Liver (tissue), 3 donors: Measurements from ENCODE around the gene CRACDL.

ENCODE experiments used
- FOXA1 ChIP-seq: IDR thresholded peaks from 2 replicates; pipeline ENCODE4 v1.6.1; 2016; ENCODE audit warnings: antibody characterized with exemption
- GABPA ChIP-seq, 2 donors: IDR thresholded peaks in 1 of 2; conservative IDR thresholded peaks in 1 of 2; 2 replicates each; pipeline ENCODE4 v1.6.1; 2016; ENCODE audit warnings: antibody characterized with exemption in 2 of 2, mild to moderate bottlenecking in 1 of 2, moderate library complexity in 1 of 2
- HNF4G ChIP-seq: IDR thresholded peaks from 2 replicates; pipeline ENCODE4 v1.6.1; 2016; ENCODE audit warnings: antibody characterized with exemption
- JUND ChIP-seq, 2 donors: IDR thresholded peaks; 2 replicates each; pipeline ENCODE4 v1.6.1; 2016; ENCODE audit warnings: antibody characterized with exemption in 2 of 2
- NR2F2 ChIP-seq: IDR thresholded peaks from 2 replicates; pipeline ENCODE4 v1.6.1; 2016; ENCODE audit warnings: antibody characterized with exemption
- RAD21 ChIP-seq, 2 donors: IDR thresholded peaks; 2 replicates each; pipeline ENCODE4 v1.6.1; 2016; ENCODE audit warnings: antibody characterized with exemption in 2 of 2, mild to moderate bottlenecking in 2 of 2
- RXRA ChIP-seq, 2 donors: IDR thresholded peaks; 2 replicates each; pipeline ENCODE4 v1.6.1; 2017 to 2018; ENCODE audit warnings: antibody characterized with exemption in 2 of 2, mild to moderate bottlenecking in 1 of 2
- SP1 ChIP-seq: IDR thresholded peaks from 2 replicates; pipeline ENCODE4 v1.6.1; 2018; ENCODE audit warnings: antibody characterized with exemption, mild to moderate bottlenecking
- TAF1 ChIP-seq: conservative IDR thresholded peaks from 2 replicates; pipeline ENCODE4 v1.6.1; 2016; ENCODE audit warnings: antibody characterized with exemption, mild to moderate bottlenecking
- YY1 ChIP-seq: IDR thresholded peaks from 2 replicates; pipeline ENCODE4 v1.6.1; 2016; ENCODE audit warnings: antibody characterized with exemption, mild to moderate bottlenecking
- TF ChIP-seq, protein P1 (sequence below): fragments of 150-350 bp; IDR thresholded peaks from 2 replicates; pipeline ENCODE4 v1.5.1; 2017; ENCODE audit warnings: improper control_type of control experiment, low read depth, low read length; ENCODE audit not compliant: missing input control
- TF ChIP-seq, protein P2 (sequence below): IDR thresholded peaks from 2 replicates; pipeline ENCODE4 v1.6.1; 2016; ENCODE audit warnings: antibody characterized with exemption
- TF ChIP-seq, protein P3 (sequence below): IDR thresholded peaks from 2 replicates; pipeline ENCODE4 v1.6.1; 2016; ENCODE audit warnings: antibody characterized with exemption
- TF ChIP-seq, protein P4 (sequence below): IDR thresholded peaks from 2 replicates; pipeline ENCODE4 v1.6.1; 2016; ENCODE audit warnings: antibody characterized with exemption, mild to moderate bottlenecking
- donor health status: healthy.
- donor health status: healthy.

DNA sequence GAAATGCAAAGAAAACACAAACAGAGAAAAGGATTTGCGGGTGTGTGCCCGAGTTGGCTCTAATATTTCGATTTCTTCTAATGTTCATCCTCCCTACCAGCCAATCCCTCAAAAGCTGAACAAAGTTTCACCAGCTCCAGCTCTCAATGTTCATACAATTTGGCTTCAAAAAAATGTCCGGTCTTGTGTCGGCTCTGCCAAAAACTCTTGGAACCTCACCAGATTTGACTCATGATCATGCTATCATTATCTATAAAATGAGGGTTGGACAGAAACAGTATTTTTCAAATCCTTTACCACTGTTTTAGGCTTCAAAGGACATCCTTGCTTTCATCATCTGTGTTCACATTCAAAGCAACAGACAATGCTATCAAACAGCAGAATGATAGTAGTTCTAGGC lies 88.2 kb downstream of the CRACDL start:
- TF ChIP-seq, protein P1, sequence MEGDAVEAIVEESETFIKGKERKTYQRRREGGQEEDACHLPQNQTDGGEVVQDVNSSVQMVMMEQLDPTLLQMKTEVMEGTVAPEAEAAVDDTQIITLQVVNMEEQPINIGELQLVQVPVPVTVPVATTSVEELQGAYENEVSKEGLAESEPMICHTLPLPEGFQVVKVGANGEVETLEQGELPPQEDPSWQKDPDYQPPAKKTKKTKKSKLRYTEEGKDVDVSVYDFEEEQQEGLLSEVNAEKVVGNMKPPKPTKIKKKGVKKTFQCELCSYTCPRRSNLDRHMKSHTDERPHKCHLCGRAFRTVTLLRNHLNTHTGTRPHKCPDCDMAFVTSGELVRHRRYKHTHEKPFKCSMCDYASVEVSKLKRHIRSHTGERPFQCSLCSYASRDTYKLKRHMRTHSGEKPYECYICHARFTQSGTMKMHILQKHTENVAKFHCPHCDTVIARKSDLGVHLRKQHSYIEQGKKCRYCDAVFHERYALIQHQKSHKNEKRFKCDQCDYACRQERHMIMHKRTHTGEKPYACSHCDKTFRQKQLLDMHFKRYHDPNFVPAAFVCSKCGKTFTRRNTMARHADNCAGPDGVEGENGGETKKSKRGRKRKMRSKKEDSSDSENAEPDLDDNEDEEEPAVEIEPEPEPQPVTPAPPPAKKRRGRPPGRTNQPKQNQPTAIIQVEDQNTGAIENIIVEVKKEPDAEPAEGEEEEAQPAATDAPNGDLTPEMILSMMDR = no peak
- TF ChIP-seq RAD21 (IDR thresholded peaks at IDR 0.05) = no peak
- no peak for TF ChIP-seq GABPA (IDR thresholded peaks at IDR 0.05 in 1 of 2, conservative IDR thresholded peaks at IDR 0.05 in 1 of 2)
- TF ChIP-seq, protein P2, sequence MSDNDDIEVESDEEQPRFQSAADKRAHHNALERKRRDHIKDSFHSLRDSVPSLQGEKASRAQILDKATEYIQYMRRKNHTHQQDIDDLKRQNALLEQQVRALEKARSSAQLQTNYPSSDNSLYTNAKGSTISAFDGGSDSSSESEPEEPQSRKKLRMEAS = no peak
- TF ChIP-seq HNF4G = no peak
- TF ChIP-seq RXRA (IDR thresholded peaks at IDR 0.05) = no peak
- TF ChIP-seq, protein P3, sequence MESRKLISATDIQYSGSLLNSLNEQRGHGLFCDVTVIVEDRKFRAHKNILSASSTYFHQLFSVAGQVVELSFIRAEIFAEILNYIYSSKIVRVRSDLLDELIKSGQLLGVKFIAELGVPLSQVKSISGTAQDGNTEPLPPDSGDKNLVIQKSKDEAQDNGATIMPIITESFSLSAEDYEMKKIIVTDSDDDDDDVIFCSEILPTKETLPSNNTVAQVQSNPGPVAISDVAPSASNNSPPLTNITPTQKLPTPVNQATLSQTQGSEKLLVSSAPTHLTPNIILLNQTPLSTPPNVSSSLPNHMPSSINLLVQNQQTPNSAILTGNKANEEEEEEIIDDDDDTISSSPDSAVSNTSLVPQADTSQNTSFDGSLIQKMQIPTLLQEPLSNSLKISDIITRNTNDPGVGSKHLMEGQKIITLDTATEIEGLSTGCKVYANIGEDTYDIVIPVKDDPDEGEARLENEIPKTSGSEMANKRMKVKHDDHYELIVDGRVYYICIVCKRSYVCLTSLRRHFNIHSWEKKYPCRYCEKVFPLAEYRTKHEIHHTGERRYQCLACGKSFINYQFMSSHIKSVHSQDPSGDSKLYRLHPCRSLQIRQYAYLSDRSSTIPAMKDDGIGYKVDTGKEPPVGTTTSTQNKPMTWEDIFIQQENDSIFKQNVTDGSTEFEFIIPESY = no peak
- no peak for TF ChIP-seq TAF1
- TF ChIP-seq YY1 = no peak
- TF ChIP-seq SP1 = no peak
- no peak for TF ChIP-seq NR2F2
- no peak for TF ChIP-seq JUND (IDR thresholded peaks at IDR 0.05)
- TF ChIP-seq, protein P4, sequence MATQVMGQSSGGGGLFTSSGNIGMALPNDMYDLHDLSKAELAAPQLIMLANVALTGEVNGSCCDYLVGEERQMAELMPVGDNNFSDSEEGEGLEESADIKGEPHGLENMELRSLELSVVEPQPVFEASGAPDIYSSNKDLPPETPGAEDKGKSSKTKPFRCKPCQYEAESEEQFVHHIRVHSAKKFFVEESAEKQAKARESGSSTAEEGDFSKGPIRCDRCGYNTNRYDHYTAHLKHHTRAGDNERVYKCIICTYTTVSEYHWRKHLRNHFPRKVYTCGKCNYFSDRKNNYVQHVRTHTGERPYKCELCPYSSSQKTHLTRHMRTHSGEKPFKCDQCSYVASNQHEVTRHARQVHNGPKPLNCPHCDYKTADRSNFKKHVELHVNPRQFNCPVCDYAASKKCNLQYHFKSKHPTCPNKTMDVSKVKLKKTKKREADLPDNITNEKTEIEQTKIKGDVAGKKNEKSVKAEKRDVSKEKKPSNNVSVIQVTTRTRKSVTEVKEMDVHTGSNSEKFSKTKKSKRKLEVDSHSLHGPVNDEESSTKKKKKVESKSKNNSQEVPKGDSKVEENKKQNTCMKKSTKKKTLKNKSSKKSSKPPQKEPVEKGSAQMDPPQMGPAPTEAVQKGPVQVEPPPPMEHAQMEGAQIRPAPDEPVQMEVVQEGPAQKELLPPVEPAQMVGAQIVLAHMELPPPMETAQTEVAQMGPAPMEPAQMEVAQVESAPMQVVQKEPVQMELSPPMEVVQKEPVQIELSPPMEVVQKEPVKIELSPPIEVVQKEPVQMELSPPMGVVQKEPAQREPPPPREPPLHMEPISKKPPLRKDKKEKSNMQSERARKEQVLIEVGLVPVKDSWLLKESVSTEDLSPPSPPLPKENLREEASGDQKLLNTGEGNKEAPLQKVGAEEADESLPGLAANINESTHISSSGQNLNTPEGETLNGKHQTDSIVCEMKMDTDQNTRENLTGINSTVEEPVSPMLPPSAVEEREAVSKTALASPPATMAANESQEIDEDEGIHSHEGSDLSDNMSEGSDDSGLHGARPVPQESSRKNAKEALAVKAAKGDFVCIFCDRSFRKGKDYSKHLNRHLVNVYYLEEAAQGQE = no peak
- no peak for TF ChIP-seq FOXA1
